SK-N-SH (cell line): Measurements from ENCODE around the gene ALPL. TPM values are rescaled to one million over a fixed set of nuclear protein-coding genes. Genes with fewer than 3 reads are reported as not detected.

ENCODE experiments used
- CTCF ChIA-PET: fragments of 300-600, 350-600 bp; formaldehyde crosslinking; extraction: SDS; loops from one replicate; lab custom pipeline; 2021; lab: Yijun Ruan, JAX
- POLR2A ChIA-PET: fragments of 350-600 bp; sonication (Branson Sonifier 250); formaldehyde crosslinking; extraction: SDS; loops from one replicate; lab custom pipeline; 2020; ENCODE audit warnings: antibody characterized with exemption, inconsistent platforms; lab: Yijun Ruan, JAX
- DNase-seq: peaks from one replicate; pipeline ENCODE4 v3.0.0; 2012
- H2AFZ ChIP-seq: fragments of 200-600 bp; sonication (generic); 2 replicates; pipeline ENCODE4 v1.8.1; 2016; ENCODE audit warnings: antibody characterized with exemption, mild to moderate bottlenecking, low read depth
- H3F3A ChIP-seq: fragments of 200-600 bp; sonication (generic); replicated peaks from 2 replicates; pipeline ENCODE3; 2016; ENCODE audit warnings: antibody characterized with exemption, mild to moderate bottlenecking; ENCODE audit not compliant: insufficient read depth
- H3K27ac ChIP-seq, 2 experiments: fragments of 200-500 bp in 1 of 2; fragments of 200-600 bp in 1 of 2; sonication (Bioruptor generic) in 1 of 2; sonication (generic), shearing (Covaris generic) in 1 of 2; 2 replicates each; pipeline versions ENCODE4 v1.5.1 to v1.6.1; 2014 to 2016; ENCODE audit warnings: low read depth in 2 of 2, inconsistent platforms in 1 of 2, low read length in 1 of 2, mild to moderate bottlenecking in 1 of 2, mixed read lengths in 1 of 2
- H3K27me3 ChIP-seq: fragments of 200-600 bp; sonication (generic), shearing (Covaris generic); 2 replicates; pipeline ENCODE4 v1.6.1; 2016; ENCODE audit warnings: mixed run types; ENCODE audit not compliant: insufficient read depth
- H3K36me3 ChIP-seq, 2 experiments: fragments of 200-500 bp in 1 of 2; fragments of 200-600 bp in 1 of 2; sonication (Bioruptor generic) in 1 of 2; sonication (generic) in 1 of 2; replicated peaks in 1 of 2; 2 replicates each; pipeline versions ENCODE3 to v1.5.1; 2014 to 2016; ENCODE audit warnings: low read length in 1 of 2, mild to moderate bottlenecking in 1 of 2; ENCODE audit not compliant: insufficient read depth in 2 of 2, control insufficient read depth in 1 of 2
- H3K4me1 ChIP-seq, 2 experiments: fragments of 200-500 bp in 1 of 2; fragments of 200-600 bp in 1 of 2; sonication (Bioruptor generic) in 1 of 2; sonication (generic), shearing (Covaris generic) in 1 of 2; 2 replicates each; pipeline versions ENCODE4 v1.5.1 to v1.6.1; 2014 to 2016; ENCODE audit warnings: low read depth in 1 of 2, low read length in 1 of 2, mixed run types in 1 of 2; ENCODE audit not compliant: insufficient read depth in 2 of 2, control insufficient read depth in 1 of 2
- H3K4me2 ChIP-seq: fragments of 200-600 bp; sonication (generic), shearing (Covaris generic); 2 replicates; pipeline ENCODE4 v1.6.1; 2017; ENCODE audit warnings: mixed run types
- H3K4me3 ChIP-seq, 2 experiments: fragments of 200-500 bp in 1 of 2; fragments of 200-600 bp in 1 of 2; sonication (Bioruptor generic) in 1 of 2; sonication (generic), shearing (Covaris generic) in 1 of 2; 2 replicates each; pipeline versions ENCODE4 v1.5.1 to v1.8.1; 2014 to 2016; ENCODE audit warnings: low read depth in 2 of 2, inconsistent platforms in 1 of 2, low read length in 1 of 2, mild to moderate bottlenecking in 1 of 2, mixed read lengths in 1 of 2, moderate library complexity in 1 of 2
- H3K79me2 ChIP-seq: fragments of 200-600 bp; sonication (generic); 2 replicates; pipeline ENCODE4 v1.8.1; 2017; ENCODE audit warnings: mild to moderate bottlenecking; ENCODE audit not compliant: insufficient read depth
- H3K9ac ChIP-seq: fragments of 200-600 bp; sonication (generic); 2 replicates; pipeline ENCODE4 v1.6.1; 2017; ENCODE audit warnings: mixed run types
- H3K9me2 ChIP-seq: fragments of 200-600 bp; sonication (generic); 2 replicates; pipeline ENCODE4 v1.6.1; 2017; ENCODE audit warnings: mixed run types
- H3K9me3 ChIP-seq: fragments of 200-600 bp; sonication (generic); 2 replicates; pipeline ENCODE4 v1.6.1; 2017; ENCODE audit warnings: mixed run types, mild to moderate bottlenecking, moderate library complexity
- H4K20me1 ChIP-seq: fragments of 200-600 bp; sonication (generic); 2 replicates; pipeline ENCODE4 v1.6.1; 2017; ENCODE audit warnings: mild to moderate bottlenecking, mixed run types; ENCODE audit not compliant: insufficient read depth
- ELF1 ChIP-seq: IDR thresholded peaks from 2 replicates; pipeline ENCODE4 v1.4.0; 2012
- EP300 ChIP-seq, 2 experiments: IDR thresholded peaks; 2 replicates each; pipeline versions ENCODE4 v1.4.0 to v1.6.1; 2012; ENCODE audit warnings: borderline replicate concordance in 1 of 2, low read depth in 1 of 2, low read length in 1 of 2
- EZH2phosphoT487 ChIP-seq: fragments of 200-600 bp; sonication (generic); IDR thresholded peaks from 2 replicates; pipeline ENCODE4 v1.6.1; 2017; ENCODE audit warnings: low read depth, mixed run types, mild to moderate bottlenecking, antibody characterized with exemption, moderate library complexity, borderline replicate concordance
- FOSL2 ChIP-seq: IDR thresholded peaks from 2 replicates; pipeline ENCODE4 v1.4.0; 2012; ENCODE audit warnings: low read depth, mild to moderate bottlenecking, moderate library complexity, borderline replicate concordance
- MEF2A ChIP-seq: IDR thresholded peaks from 2 replicates; pipeline ENCODE4 v1.4.0; 2012; ENCODE audit warnings: low read depth, borderline replicate concordance
- POLR2AphosphoS5 ChIP-seq: IDR thresholded peaks from 2 replicates; pipeline ENCODE4 v1.6.1; 2012; ENCODE audit warnings: low read depth, low read length
- RAD21 ChIP-seq: IDR thresholded peaks from 2 replicates; pipeline ENCODE4 v1.6.1; 2012; ENCODE audit warnings: mild to moderate bottlenecking, low read length
- RCOR1 ChIP-seq: fragments of 150-350 bp; IDR thresholded peaks from 2 replicates; pipeline ENCODE4 v1.6.1; 2017; ENCODE audit warnings: antibody characterized with exemption, low read length
- TAF1 ChIP-seq: IDR thresholded peaks from 2 replicates; pipeline ENCODE4 v1.6.1; 2012; ENCODE audit warnings: low read depth, mild to moderate bottlenecking, low read length, moderate library complexity, borderline replicate concordance
- YY1 ChIP-seq: IDR thresholded peaks from 2 replicates; pipeline ENCODE4 v1.4.0; 2012; ENCODE audit warnings: low read depth, mild to moderate bottlenecking
- WGBS: methylation state at CpG from one replicate; pipeline ENCODE4 v1.1.6; 2017; ENCODE audit warnings: low lambda C conversion rate; 5-methylcytosine and 5-hydroxymethylcytosine counted together
- polyA plus RNA-seq, 3 experiments: library from polyadenylated mRNA; depleted of rRNA; stranded (reverse); fragments of >200 nt; gene quantifications; 2 replicates each; pipeline ENCODE4 v1.2.3, GENCODE V29; 2012
- TF ChIP-seq, protein P1 (sequence below): fragments of 200-600 bp; sonication (generic); IDR thresholded peaks from 2 replicates; pipeline ENCODE4 v1.6.1; 2017; ENCODE audit warnings: antibody characterized with exemption, mild to moderate bottlenecking, moderate library complexity
- TF ChIP-seq, protein P2 (sequence below): fragments of 150-350 bp; IDR thresholded peaks from 2 replicates; pipeline ENCODE4 v1.6.1; 2017; ENCODE audit warnings: antibody characterized with exemption, low read length, low read depth, borderline replicate concordance
- TF ChIP-seq, protein P3 (sequence below): fragments of 150-350 bp; IDR thresholded peaks from 2 replicates; pipeline ENCODE4 v1.6.1; 2016; ENCODE audit warnings: mild to moderate bottlenecking, low read depth, low read length
- TF ChIP-seq, protein P4 (sequence below): IDR thresholded peaks from 2 replicates; pipeline ENCODE4 v1.4.0; 2012; ENCODE audit warnings: low read depth, borderline replicate concordance

ALPL gene
- polyA plus RNA-seq, 1 of the 3 experiments (the other 2 are of a cell fraction) = 0.69 TPM

DNA sequence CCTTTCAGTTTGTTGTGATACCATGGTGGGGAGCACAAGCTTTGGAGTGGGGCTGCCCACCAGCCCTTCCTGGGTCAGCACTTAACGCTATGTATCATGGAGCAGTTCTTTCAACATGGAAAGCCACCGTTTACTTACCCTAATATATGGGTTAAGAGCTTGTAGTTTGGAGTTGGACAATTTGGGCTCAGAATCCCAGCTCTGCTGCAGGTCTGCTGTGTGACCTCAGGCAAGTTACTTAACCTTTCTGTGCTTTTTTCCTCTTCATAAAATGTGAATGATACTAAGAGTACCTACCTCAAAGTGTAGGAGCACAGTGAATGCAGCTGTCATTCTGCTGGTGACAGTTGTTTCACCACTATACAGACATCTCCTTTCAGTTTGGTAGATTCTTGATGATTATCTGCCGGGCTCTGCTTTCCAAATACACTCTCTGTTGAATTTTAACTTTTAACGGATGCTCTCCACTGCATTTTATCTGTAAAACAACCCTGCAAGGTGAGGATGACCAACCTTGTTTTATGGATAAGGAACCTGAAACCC is 23.8 kb downstream of the ALPL start:
- Histone ChIP-seq H3K27ac (no peak overlapping the region), H3K4me3 (no peak overlapping the region), H3K4me2 (no peak overlapping the region), H3F3A (no peaks in the 10 kb centered on the region), H3K36me3 (no peaks in the 10 kb centered on the region), H4K20me1 (no peaks in the 10 kb centered on the region), H3K9ac (no peak overlapping the region), H3K9me2 (no peaks in the 10 kb centered on the region), H2AFZ (no peak overlapping the region), H3K9me3 (no peaks in the 10 kb centered on the region), H3K27me3 (peaks cover 11% of the 10 kb centered on the region; the same call in 1 of the 2 replicates), H3K4me1 (no peaks in the 10 kb centered on the region), H3K79me2 (no peaks in the 10 kb centered on the region)
- CTCF ChIA-PET = interaction anchor here (0.8 to 2.2 kb wide), 6 partner anchors 8 to 163 kb away, joined by 3 to 8 read pairs (median 4); no protein-coding TSS in a partner anchor
- POLR2A ChIA-PET = no interaction called here
- TF ChIP-seq, protein P1, sequence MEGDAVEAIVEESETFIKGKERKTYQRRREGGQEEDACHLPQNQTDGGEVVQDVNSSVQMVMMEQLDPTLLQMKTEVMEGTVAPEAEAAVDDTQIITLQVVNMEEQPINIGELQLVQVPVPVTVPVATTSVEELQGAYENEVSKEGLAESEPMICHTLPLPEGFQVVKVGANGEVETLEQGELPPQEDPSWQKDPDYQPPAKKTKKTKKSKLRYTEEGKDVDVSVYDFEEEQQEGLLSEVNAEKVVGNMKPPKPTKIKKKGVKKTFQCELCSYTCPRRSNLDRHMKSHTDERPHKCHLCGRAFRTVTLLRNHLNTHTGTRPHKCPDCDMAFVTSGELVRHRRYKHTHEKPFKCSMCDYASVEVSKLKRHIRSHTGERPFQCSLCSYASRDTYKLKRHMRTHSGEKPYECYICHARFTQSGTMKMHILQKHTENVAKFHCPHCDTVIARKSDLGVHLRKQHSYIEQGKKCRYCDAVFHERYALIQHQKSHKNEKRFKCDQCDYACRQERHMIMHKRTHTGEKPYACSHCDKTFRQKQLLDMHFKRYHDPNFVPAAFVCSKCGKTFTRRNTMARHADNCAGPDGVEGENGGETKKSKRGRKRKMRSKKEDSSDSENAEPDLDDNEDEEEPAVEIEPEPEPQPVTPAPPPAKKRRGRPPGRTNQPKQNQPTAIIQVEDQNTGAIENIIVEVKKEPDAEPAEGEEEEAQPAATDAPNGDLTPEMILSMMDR = no peak
- TF ChIP-seq TAF1 (no peak), EZH2phosphoT487 (no peak), RAD21 (no peak), ELF1 (no peak), YY1 (no peak), MEF2A (no peak), FOSL2 (no peak), EP300 (IDR thresholded peaks at IDR 0.05; ENCODE audit: borderline replicate concordance in 1 of 2, low read depth in 1 of 2, low read length in 1 of 2) (no peak), RCOR1 (no peak), POLR2AphosphoS5 (no peak)
- TF ChIP-seq, protein P2, sequence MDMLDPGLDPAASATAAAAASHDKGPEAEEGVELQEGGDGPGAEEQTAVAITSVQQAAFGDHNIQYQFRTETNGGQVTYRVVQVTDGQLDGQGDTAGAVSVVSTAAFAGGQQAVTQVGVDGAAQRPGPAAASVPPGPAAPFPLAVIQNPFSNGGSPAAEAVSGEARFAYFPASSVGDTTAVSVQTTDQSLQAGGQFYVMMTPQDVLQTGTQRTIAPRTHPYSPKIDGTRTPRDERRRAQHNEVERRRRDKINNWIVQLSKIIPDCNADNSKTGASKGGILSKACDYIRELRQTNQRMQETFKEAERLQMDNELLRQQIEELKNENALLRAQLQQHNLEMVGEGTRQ = no peak
- TF ChIP-seq, protein P3, sequence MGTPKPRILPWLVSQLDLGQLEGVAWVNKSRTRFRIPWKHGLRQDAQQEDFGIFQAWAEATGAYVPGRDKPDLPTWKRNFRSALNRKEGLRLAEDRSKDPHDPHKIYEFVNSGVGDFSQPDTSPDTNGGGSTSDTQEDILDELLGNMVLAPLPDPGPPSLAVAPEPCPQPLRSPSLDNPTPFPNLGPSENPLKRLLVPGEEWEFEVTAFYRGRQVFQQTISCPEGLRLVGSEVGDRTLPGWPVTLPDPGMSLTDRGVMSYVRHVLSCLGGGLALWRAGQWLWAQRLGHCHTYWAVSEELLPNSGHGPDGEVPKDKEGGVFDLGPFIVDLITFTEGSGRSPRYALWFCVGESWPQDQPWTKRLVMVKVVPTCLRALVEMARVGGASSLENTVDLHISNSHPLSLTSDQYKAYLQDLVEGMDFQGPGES = no peak
- TF ChIP-seq, protein P4, sequence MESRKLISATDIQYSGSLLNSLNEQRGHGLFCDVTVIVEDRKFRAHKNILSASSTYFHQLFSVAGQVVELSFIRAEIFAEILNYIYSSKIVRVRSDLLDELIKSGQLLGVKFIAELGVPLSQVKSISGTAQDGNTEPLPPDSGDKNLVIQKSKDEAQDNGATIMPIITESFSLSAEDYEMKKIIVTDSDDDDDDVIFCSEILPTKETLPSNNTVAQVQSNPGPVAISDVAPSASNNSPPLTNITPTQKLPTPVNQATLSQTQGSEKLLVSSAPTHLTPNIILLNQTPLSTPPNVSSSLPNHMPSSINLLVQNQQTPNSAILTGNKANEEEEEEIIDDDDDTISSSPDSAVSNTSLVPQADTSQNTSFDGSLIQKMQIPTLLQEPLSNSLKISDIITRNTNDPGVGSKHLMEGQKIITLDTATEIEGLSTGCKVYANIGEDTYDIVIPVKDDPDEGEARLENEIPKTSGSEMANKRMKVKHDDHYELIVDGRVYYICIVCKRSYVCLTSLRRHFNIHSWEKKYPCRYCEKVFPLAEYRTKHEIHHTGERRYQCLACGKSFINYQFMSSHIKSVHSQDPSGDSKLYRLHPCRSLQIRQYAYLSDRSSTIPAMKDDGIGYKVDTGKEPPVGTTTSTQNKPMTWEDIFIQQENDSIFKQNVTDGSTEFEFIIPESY = no peak
- 38% methylated on average over 4 of the region's 4 CpGs for WGBS
- no peak for DNase-seq
